Calu3 (cell line): Measurements from ENCODE around the gene TMEM9. TPM values are rescaled to one million over a fixed set of nuclear protein-coding genes. Genes with fewer than 3 reads are reported as not detected.

Source experiments
- BruUV-seq: library from RNA; stranded (reverse); fragments of 400-500 nt; replicated peaks from 2 replicates; lab custom pipeline; 2021; lab: Mats Ljungman, UMichigan
- CTCF ChIA-PET: fragments of 300-600 bp; sonication (Branson Sonifier 250); formaldehyde crosslinking; loops from one replicate; lab custom pipeline; 2022; ENCODE audit warnings: antibody characterized with exemption; lab: Charles Lee
- DNase-seq: peaks from one replicate; pipeline ENCODE4 v3.0.0; 2022
- H3K27ac Mint-ChIP-seq: one replicate; pipeline ENCODE4 v1.8.0; 2022; ENCODE audit warnings: mixed read lengths; ENCODE audit not compliant: unreplicated experiment
- H3K27me3 Mint-ChIP-seq: one replicate; pipeline ENCODE4 v1.8.0; 2022; ENCODE audit warnings: mixed read lengths; ENCODE audit not compliant: unreplicated experiment
- H3K36me3 Mint-ChIP-seq: one replicate; pipeline ENCODE4 v1.8.0; 2022; ENCODE audit warnings: mild to moderate bottlenecking, moderate library complexity, mixed read lengths; ENCODE audit not compliant: insufficient read depth, unreplicated experiment
- H3K4me1 Mint-ChIP-seq: one replicate; pipeline ENCODE4 v1.8.0; 2022; ENCODE audit warnings: mild to moderate bottlenecking, low read depth, mixed read lengths; ENCODE audit not compliant: unreplicated experiment
- H3K4me3 Mint-ChIP-seq: one replicate; pipeline ENCODE4 v1.8.0; 2022; ENCODE audit warnings: mild to moderate bottlenecking, low read depth, moderate library complexity, mixed read lengths; ENCODE audit not compliant: unreplicated experiment
- H3K9me3 Mint-ChIP-seq: one replicate; pipeline ENCODE4 v1.8.0; 2022; ENCODE audit warnings: low read depth, mixed read lengths; ENCODE audit not compliant: unreplicated experiment
- intact Hi-C: fragments of 100-400 bp; cut with micrococcal nuclease; formaldehyde crosslinking; loops from one replicate; pipeline ENCODE4 v1.10.0; 2022; ENCODE audit not compliant: unreplicated experiment
- total RNA-seq: library from RNA; stranded (reverse); gene quantifications from 2 replicates; pipeline ENCODE4 v1.2.3, GENCODE V29; 2022
- TF ChIP-seq, protein P1 (sequence below): fragments of 200-600 bp; IDR thresholded peaks from one replicate; pipeline ENCODE4 v1.8.0; 2022; ENCODE audit warnings: antibody characterized with exemption; ENCODE audit not compliant: unreplicated experiment

TMEM9 gene
- total RNA-seq, 1 experiment from 2014 or later, result 99.5 TPM

DNA sequence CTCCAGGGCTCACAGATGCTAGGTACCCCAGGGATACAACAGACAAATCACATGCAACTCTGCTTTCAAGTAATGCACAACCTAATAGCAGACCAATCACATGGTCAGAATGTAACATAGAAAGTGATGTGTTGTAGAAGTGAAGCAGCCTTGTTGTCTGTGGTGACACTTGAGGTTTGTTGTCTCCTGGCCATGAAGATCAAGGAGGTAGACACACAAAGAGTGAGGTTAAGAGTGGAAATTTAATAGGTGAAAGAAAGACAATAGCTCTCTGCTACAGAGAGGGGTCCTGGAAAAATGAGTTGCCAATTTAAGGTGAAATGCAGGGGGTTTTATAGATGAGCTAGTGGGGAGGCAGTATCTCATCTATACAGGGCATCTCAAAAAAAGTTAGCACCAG, 2.5 kb upstream of the TMEM9 start:
- intact Hi-C loops, result no loop called here
- TF ChIP-seq, protein P1, sequence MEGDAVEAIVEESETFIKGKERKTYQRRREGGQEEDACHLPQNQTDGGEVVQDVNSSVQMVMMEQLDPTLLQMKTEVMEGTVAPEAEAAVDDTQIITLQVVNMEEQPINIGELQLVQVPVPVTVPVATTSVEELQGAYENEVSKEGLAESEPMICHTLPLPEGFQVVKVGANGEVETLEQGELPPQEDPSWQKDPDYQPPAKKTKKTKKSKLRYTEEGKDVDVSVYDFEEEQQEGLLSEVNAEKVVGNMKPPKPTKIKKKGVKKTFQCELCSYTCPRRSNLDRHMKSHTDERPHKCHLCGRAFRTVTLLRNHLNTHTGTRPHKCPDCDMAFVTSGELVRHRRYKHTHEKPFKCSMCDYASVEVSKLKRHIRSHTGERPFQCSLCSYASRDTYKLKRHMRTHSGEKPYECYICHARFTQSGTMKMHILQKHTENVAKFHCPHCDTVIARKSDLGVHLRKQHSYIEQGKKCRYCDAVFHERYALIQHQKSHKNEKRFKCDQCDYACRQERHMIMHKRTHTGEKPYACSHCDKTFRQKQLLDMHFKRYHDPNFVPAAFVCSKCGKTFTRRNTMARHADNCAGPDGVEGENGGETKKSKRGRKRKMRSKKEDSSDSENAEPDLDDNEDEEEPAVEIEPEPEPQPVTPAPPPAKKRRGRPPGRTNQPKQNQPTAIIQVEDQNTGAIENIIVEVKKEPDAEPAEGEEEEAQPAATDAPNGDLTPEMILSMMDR, result no peak
- DNase-seq, result no peak
- CTCF ChIA-PET, result no interaction called here
- no peaks in the 10 kb centered on the region for H3K4me1 Mint-ChIP-seq
- H3K9me3 Mint-ChIP-seq, result no peaks in the 10 kb centered on the region
- no TSS peak for BruUV-seq
- peaks cover 15% of the 10 kb centered on the region for H3K36me3 Mint-ChIP-seq
- H3K27ac Mint-ChIP-seq, result no peak overlapping the region
- peaks cover 40% of the 10 kb centered on the region for H3K27me3 Mint-ChIP-seq
- no peak overlapping the region for H3K4me3 Mint-ChIP-seq

DNA sequence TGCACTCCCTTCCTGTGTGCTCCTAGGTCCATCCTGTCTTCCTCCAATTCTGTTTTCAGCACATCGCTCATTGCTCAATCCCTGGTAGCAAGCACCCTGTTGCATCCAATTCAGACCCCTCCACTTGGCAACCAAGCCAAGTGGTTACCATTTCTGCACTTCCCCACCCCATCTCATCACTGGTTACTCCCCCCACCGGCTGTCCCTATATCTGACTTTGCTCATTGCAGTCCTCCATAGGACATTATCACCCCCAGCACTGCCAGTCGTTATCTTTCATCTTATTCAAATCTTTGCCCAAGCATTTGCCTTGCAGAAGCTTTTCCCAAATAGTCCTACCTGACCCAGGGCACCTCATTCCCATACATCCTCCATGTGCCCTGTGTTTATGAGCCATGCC, 2.1 kb upstream of the TMEM9 start:
- TF ChIP-seq, protein P1, result no peak
- BruUV-seq, result no TSS peak
- no peak for DNase-seq
- Mint-ChIP-seq H3K36me3 (peaks cover 15% of the 10 kb centered on the region), H3K27me3 (peaks cover 40% of the 10 kb centered on the region), H3K9me3 (no peaks in the 10 kb centered on the region), H3K4me1 (no peaks in the 10 kb centered on the region), H3K4me3 (no peak overlapping the region), H3K27ac (no peak overlapping the region)
- CTCF ChIA-PET, result interaction anchor here (0.9 kb wide), 1 partner anchor 14 kb away, joined by 3 read pairs; no protein-coding TSS in a partner anchor
- intact Hi-C loops, result no loop called here

DNA sequence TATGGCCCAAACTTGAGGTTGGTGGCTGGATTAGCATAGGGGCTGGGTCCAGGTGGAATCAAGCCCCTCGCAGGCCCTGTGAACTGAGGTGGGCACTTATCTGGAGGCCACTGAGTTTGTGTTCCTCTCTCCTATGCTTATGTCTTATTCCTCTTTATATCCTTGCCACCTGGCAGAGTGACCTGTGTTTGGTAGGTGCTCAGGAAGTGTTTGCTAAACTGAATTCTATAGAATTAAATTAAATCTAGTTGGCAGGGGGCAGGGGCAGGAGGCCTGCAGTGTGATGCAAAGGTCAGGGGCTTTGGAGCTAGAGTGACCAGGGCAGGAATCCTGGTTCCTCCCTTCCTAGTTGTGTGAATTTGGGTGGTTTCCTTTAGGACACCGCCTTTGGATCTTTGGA, 1.1 kb upstream of the TMEM9 start:
- H3K27ac Mint-ChIP-seq, result no peak overlapping the region
- H3K27me3 Mint-ChIP-seq, result peaks cover 40% of the 10 kb centered on the region
- no peaks in the 10 kb centered on the region for H3K4me1 Mint-ChIP-seq
- no TSS peak for BruUV-seq
- H3K9me3 Mint-ChIP-seq, result no peaks in the 10 kb centered on the region
- intact Hi-C loops, result no loop called here
- TF ChIP-seq, protein P1, result no peak
- CTCF ChIA-PET, result interaction anchor here (0.9 kb wide), 2 partner anchors 15 to 16 kb away, joined by 3 read pairs; no protein-coding TSS in a partner anchor
- no peak for DNase-seq
- H3K4me3 Mint-ChIP-seq, result no peak overlapping the region
- H3K36me3 Mint-ChIP-seq, result peaks cover 22% of the 10 kb centered on the region

DNA sequence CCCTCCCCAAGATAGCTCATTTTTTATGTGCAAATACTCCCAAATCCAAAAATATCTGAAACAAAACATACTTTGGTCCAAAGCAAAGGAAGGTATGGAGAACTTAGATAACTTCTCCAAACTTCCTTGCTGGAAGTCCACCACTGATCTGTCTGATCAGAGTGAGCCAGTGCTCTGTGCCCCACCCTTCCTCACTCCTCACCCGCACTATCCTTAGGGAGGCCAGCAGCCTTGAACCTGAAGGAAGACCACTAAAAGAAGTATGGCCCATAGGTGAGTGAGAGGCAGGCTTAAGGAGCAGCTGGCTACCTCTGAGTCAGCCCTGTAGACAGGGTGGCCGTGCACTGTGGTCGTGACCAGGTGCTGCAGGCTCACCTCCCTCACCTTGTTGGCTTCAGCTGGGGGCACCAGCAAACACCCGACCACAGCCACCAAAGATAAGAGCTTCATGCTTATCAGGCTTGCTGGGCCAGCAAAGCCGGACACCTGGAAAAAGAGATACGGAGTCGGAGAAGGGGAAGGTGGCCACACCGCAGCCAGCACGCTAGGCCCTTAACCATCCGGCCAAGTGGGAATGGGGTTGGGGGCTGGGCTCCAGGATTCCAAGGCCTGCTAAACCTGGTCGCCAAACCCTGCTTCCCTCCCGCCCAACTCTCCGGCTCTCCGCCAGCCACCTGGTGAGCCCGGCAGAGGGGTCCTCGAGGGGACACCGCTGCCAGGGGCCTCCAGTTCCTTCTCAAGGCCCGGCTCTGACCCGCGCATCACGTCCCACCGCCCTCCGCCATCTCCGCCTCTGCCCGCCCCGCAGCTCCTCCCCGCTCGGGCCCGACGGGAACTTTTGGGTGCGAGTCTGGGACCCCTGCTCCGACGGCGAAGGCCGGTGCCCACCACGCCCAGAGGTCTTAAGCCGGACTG, 543 bp downstream of the TMEM9 start:
- TSS peak; percentile 22 for BruUV-seq
- no peaks in the 10 kb centered on the region for H3K4me1 Mint-ChIP-seq
- TF ChIP-seq, protein P1, result no peak
- H3K36me3 Mint-ChIP-seq, result peaks cover 29% of the 10 kb centered on the region
- intact Hi-C loops, result no loop called here
- H3K4me3 Mint-ChIP-seq, result peak overlapping the region; percentile 84
- DNase-seq, result no peak
- peaks cover 32% of the 10 kb centered on the region for H3K27me3 Mint-ChIP-seq
- CTCF ChIA-PET, result interaction anchor here (0.6 to 1.2 kb wide), 3 partner anchors 17 to 182 kb away, joined by 3 to 4 read pairs (median 3); no protein-coding TSS in a partner anchor
- H3K9me3 Mint-ChIP-seq, result no peaks in the 10 kb centered on the region
- peak overlapping the region; percentile 73 for H3K27ac Mint-ChIP-seq
